Urothelium cell line (cell line): ENCODE results near the gene SPP2.

Experiments used
- DNase-seq: peaks from one replicate; pipeline ENCODE4 v3.0.0; 2011; ENCODE audit warnings: low spot score, mixed read lengths
- FAIRE-seq: peaks from 2 replicates; lab custom pipeline; 2011; peaks lifted over from hg19 to GRCh38; lab: Jason Lieb, UNC

Gene SPP2

GRCh38 chr2:234091432-234091879 is 41.0 kb downstream of the SPP2 start:
- DNase-seq (peak; percentile 56), FAIRE-seq (no peak)

GRCh38 chr2:234091883-234092282 is 41.4 kb downstream of the SPP2 start:
- DNase-seq (peak; percentile 74), FAIRE-seq (peak; percentile 5)

- DNase-seq (no peak), FAIRE-seq (peak; percentile 23)
Observed at GRCh38 chr2:234092344-234092743, 41.8 kb downstream of the SPP2 start.

- no peak for FAIRE-seq
Observed at GRCh38 chr2:234095301-234095700, 44.8 kb downstream of the SPP2 start.

GRCh38 chr2:234096164-234096563 is 45.7 kb downstream of the SPP2 start:
- DNase-seq (no peak), FAIRE-seq (peak; percentile 93)

More at GRCh38 chr2:234095301-234095700, 44.8 kb downstream of the SPP2 start:
- DNase-seq, result no peak

GRCh38 chr2:234098681-234099080 is 48.2 kb downstream of the SPP2 start:
- no peak for DNase-seq
- FAIRE-seq, result no peak

- FAIRE-seq (no peak), DNase-seq (no peak)
Observed at GRCh38 chr2:234099266-234099665, 48.8 kb downstream of the SPP2 start.

GRCh38 chr2:234100686-234101085 is 50.2 kb downstream of the SPP2 start:
- no peak for FAIRE-seq

GRCh38 chr2:234102112-234102511 is 51.6 kb downstream of the SPP2 start:
- FAIRE-seq (no peak), DNase-seq (no peak)

More at GRCh38 chr2:234100686-234101085, 50.2 kb downstream of the SPP2 start:
- DNase-seq, result no peak

GRCh38 chr2:234107861-234108260 is 57.4 kb downstream of the SPP2 start:
- DNase-seq (no peak), FAIRE-seq (no peak)

GRCh38 chr2:234109321-234109720 is 58.8 kb downstream of the SPP2 start:
- FAIRE-seq (no peak), DNase-seq (no peak)

GRCh38 chr2:234110219-234110618 is 59.7 kb downstream of the SPP2 start:
- FAIRE-seq, result no peak
- DNase-seq, result no peak

GRCh38 chr2:234111523-234111922 is 61.0 kb downstream of the SPP2 start:
- no peak for FAIRE-seq

GRCh38 chr2:234116010-234116409 is 65.5 kb downstream of the SPP2 start:
- no peak for DNase-seq
- FAIRE-seq, result no peak

More at GRCh38 chr2:234111523-234111922, 61.0 kb downstream of the SPP2 start:
- peak; percentile 76 for DNase-seq

- no peak for DNase-seq
- FAIRE-seq, result no peak
Observed at GRCh38 chr2:234121999-234122398, 71.5 kb downstream of the SPP2 start.

GRCh38 chr2:234125451-234126145 is 75.1 kb downstream of the SPP2 start:
- DNase-seq (no peak), FAIRE-seq (no peak)

GRCh38 chr2:234126146-234126470 is 75.6 kb downstream of the SPP2 start:
- no peak for FAIRE-seq

More at GRCh38 chr2:234126146-234126470, 75.6 kb downstream of the SPP2 start:
- no peak for DNase-seq
